Fibroblast of pulmonary artery (primary cell): ENCODE data around the gene MEX3C.

ENCODE experiments used
- DNase-seq: peaks from one replicate; pipeline ENCODE4 v3.0.0-alpha.2; 2010; ENCODE audit warnings: low read depth
- H3K4me3 ChIP-seq: replicated peaks from 2 replicates; pipeline ENCODE4 v1.5.1; 2011; ENCODE audit warnings: low read depth, mild to moderate bottlenecking, control low read depth, low read length, moderate library complexity
- CTCF ChIP-seq: IDR thresholded peaks from 2 replicates; pipeline ENCODE4 v1.5.1; 2011; ENCODE audit warnings: mild to moderate bottlenecking, control low read depth, low read length, inconsistent platforms; ENCODE audit errors: missing control alignments

Gene MEX3C

DNA sequence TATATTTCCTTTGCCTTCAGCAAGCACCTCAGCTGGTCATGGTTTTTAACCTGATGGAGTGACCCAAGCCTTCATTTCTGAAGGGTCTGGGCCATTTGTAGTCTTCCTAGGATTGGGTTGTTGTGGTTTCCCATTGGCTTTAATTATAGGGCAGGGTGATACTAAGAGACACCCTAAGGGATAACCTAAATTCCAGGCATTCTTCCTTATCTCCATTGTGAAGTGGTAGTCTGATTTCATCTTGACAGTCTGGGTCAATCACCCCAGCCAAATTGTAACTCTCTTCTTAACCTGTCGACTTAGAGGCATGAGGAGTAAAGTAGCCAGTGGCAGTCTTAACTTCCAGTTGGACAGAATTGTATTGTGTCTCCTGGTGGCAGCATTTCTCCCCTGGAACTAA lies 30.2 kb upstream of the MEX3C start:
- H3K4me3 ChIP-seq = no peak overlapping the region
- DNase-seq = no peak
- TF ChIP-seq CTCF = no peak

GRCh38 chr18:51226587-51227350 lies 29.3 kb upstream of the MEX3C start:
- DNase-seq = no peak
- no peak for TF ChIP-seq CTCF
- no peak overlapping the region for H3K4me3 ChIP-seq

- TF ChIP-seq CTCF = no peak
- no peak overlapping the region for H3K4me3 ChIP-seq
These were observed 28.6 kb upstream of the MEX3C start for GRCh38 chr18:51226068-51226467.

GRCh38 chr18:51212606-51213005 lies 15.1 kb upstream of the MEX3C start:
- no peak for TF ChIP-seq CTCF
- H3K4me3 ChIP-seq = no peak overlapping the region
- DNase-seq = no peak

More at GRCh38 chr18:51226068-51226467, 28.6 kb upstream of the MEX3C start:
- peak; percentile 14 for DNase-seq

- no peak overlapping the region for H3K4me3 ChIP-seq
- peak; percentile 98 for DNase-seq
- no peak for TF ChIP-seq CTCF
These were observed 14.1 kb upstream of the MEX3C start for GRCh38 chr18:51211552-51211951.

GRCh38 chr18:51196811-51197660 lies 445 bp downstream of the MEX3C start:
- H3K4me3 ChIP-seq = peak overlapping the region; percentile 81
- DNase-seq = peak; percentile 54
- no peak for TF ChIP-seq CTCF
